GM23338 (cell line): ENCODE data around the gene AQP12B. TPM values are rescaled to one million over a fixed set of nuclear protein-coding genes. Genes with fewer than 3 reads are reported as not detected.
A peak's percentile ranks its signal among the peaks of the same experiment; 100 is the strongest.
"Not testable (repeated sequence)": the region's sequence is repeated elsewhere in the genome, so short reads cannot be mapped to it uniquely, and the experiment has no call there.

ENCODE experiments used
- ATAC-seq: fragments of 200-7000 bp; cut with Tn5 transposase; 3 replicates; pipeline ENCODE4 v1.9.1; 2020
- DNase-seq: peaks from one replicate; pipeline ENCODE4 v3.0.0-alpha.2; 2015; ENCODE audit warnings: low spot score
- H2AFZ ChIP-seq: fragments of 200-600 bp; sonication (generic); 2 replicates; pipeline ENCODE4 v1.8.0; 2016; ENCODE audit warnings: antibody characterized with exemption, mild to moderate bottlenecking, moderate library complexity
- H3F3A ChIP-seq: fragments of 200-600 bp; sonication (generic); replicated peaks from 2 replicates; pipeline ENCODE4 v1.8.0; 2017; ENCODE audit warnings: antibody characterized with exemption, mixed run types, low read depth
- H3K27ac ChIP-seq: fragments of 200-600 bp; sonication (generic); 2 replicates; pipeline ENCODE4 v1.6.1; 2016; ENCODE audit warnings: low read depth
- H3K27me3 ChIP-seq: fragments of 200-600 bp; sonication (generic); 2 replicates; pipeline ENCODE4 v1.8.0; 2016; ENCODE audit warnings: mild to moderate bottlenecking, mixed run types, moderate library complexity; ENCODE audit not compliant: insufficient read depth
- H3K36me3 ChIP-seq: fragments of 200-600 bp; sonication (generic); 2 replicates; pipeline ENCODE4 v1.8.0; 2016; ENCODE audit warnings: mild to moderate bottlenecking; ENCODE audit not compliant: insufficient read depth
- H3K4me1 ChIP-seq: fragments of 200-600 bp; sonication (generic); 2 replicates; pipeline ENCODE4 v1.8.0; 2016; ENCODE audit warnings: mild to moderate bottlenecking, moderate library complexity; ENCODE audit not compliant: insufficient read depth
- H3K4me2 ChIP-seq: fragments of 200-600 bp; sonication (generic); 2 replicates; pipeline ENCODE4 v1.7.1; 2017; ENCODE audit warnings: mixed run types
- H3K4me3 ChIP-seq: fragments of 200-600 bp; sonication (generic); 2 replicates; pipeline ENCODE4 v1.6.1; 2016; ENCODE audit warnings: mixed run types
- H3K79me2 ChIP-seq: fragments of 200-600 bp; sonication (generic); replicated peaks from 2 replicates; pipeline ENCODE4 v1.8.0; 2017; ENCODE audit warnings: mild to moderate bottlenecking; ENCODE audit not compliant: insufficient read depth
- H3K9me2 ChIP-seq: fragments of 200-600 bp; sonication (generic); 2 replicates; pipeline ENCODE4 v1.8.0; 2017; ENCODE audit not compliant: insufficient read depth
- H4K20me1 ChIP-seq: fragments of 200-600 bp; sonication (generic); replicated peaks from 2 replicates; pipeline ENCODE4 v1.8.0; 2017; ENCODE audit warnings: mild to moderate bottlenecking; ENCODE audit not compliant: insufficient read depth
- H3K27ac Mint-ChIP-seq: 2 replicates; pipeline ENCODE4 v1.8.0; 2020; ENCODE audit warnings: inconsistent platforms, mild to moderate bottlenecking, moderate library complexity, mixed read lengths
- H3K27me3 Mint-ChIP-seq: 3 replicates; pipeline ENCODE4 v1.8.0; 2022; ENCODE audit warnings: low read depth, mild to moderate bottlenecking, moderate library complexity, mixed read lengths, inconsistent platforms; ENCODE audit not compliant: insufficient read depth, poor library complexity
- H3K36me3 Mint-ChIP-seq: 3 replicates; pipeline ENCODE4 v1.8.0; 2021; ENCODE audit warnings: low read depth, mild to moderate bottlenecking, inconsistent platforms, moderate library complexity, mixed read lengths
- H3K4me1 Mint-ChIP-seq: 3 replicates; pipeline ENCODE4 v1.8.0; 2020; ENCODE audit warnings: mild to moderate bottlenecking, inconsistent platforms, mixed read lengths
- H3K4me3 Mint-ChIP-seq: 3 replicates; pipeline ENCODE4 v1.8.0; 2021; ENCODE audit warnings: moderate library complexity, mild to moderate bottlenecking, inconsistent platforms, mixed read lengths
- H3K9me3 Mint-ChIP-seq: 3 replicates; pipeline ENCODE4 v1.8.0; 2020; ENCODE audit warnings: moderate library complexity, mild to moderate bottlenecking, inconsistent platforms, mixed read lengths
- polyA plus RNA-seq: library from polyadenylated mRNA; unstranded; fragments of >200 nt; fragmentation: Nextera tagmentation; extraction: Ambion mirVana; gene quantifications from 2 replicates; pipeline ENCODE4 v1.2.1, GENCODE V29; 2016
- total RNA-seq: library from RNA; depleted of rRNA; stranded (reverse); fragments of >200 nt; shearing (Covaris generic); gene quantifications from 2 replicates; pipeline ENCODE4 v1.2.3, GENCODE V29; 2014
- TF ChIP-seq, protein P1 (sequence below): IDR thresholded peaks from one replicate; pipeline ENCODE4 v1.6.1; 2018; ENCODE audit warnings: antibody characterized with exemption; ENCODE audit not compliant: unreplicated experiment

Gene AQP12B
- total and polyA plus RNA-seq, 2 experiments from 2014 or later: not detected

DNA sequence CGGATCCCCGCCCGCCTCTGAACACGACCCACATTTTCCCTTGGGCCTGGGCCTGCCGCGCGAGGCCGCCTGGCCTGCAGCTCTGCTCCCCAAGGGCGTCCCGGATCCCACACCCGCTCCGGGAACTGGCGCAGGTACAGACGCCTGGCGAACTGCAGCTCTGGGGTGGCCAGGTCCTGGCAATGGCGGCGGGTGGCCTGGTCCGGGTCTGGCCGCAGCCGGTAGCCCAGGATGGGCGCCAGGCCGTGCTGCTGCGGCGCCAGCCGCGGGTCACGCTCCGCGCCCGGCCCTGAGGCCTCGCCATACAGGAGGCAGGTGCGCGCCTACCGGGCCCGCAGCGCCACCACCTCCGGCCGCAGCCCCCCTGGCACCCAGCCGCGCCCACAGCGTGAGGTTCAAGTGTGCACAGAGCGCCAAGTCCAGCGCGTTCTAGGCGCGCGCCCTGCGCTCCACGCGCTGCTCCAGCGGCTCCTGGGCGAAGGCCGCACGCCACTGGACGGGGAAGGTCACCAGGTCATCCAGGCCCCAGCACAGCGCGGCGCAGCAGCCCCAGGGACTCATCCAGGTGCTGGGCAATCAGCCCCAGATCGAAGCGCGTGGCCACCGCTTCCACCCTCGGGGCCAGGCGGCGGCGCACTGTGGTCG lies 18.5 kb upstream of the AQP12B start (continued):
- TF ChIP-seq, protein P1, sequence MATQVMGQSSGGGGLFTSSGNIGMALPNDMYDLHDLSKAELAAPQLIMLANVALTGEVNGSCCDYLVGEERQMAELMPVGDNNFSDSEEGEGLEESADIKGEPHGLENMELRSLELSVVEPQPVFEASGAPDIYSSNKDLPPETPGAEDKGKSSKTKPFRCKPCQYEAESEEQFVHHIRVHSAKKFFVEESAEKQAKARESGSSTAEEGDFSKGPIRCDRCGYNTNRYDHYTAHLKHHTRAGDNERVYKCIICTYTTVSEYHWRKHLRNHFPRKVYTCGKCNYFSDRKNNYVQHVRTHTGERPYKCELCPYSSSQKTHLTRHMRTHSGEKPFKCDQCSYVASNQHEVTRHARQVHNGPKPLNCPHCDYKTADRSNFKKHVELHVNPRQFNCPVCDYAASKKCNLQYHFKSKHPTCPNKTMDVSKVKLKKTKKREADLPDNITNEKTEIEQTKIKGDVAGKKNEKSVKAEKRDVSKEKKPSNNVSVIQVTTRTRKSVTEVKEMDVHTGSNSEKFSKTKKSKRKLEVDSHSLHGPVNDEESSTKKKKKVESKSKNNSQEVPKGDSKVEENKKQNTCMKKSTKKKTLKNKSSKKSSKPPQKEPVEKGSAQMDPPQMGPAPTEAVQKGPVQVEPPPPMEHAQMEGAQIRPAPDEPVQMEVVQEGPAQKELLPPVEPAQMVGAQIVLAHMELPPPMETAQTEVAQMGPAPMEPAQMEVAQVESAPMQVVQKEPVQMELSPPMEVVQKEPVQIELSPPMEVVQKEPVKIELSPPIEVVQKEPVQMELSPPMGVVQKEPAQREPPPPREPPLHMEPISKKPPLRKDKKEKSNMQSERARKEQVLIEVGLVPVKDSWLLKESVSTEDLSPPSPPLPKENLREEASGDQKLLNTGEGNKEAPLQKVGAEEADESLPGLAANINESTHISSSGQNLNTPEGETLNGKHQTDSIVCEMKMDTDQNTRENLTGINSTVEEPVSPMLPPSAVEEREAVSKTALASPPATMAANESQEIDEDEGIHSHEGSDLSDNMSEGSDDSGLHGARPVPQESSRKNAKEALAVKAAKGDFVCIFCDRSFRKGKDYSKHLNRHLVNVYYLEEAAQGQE: no peak

DNA sequence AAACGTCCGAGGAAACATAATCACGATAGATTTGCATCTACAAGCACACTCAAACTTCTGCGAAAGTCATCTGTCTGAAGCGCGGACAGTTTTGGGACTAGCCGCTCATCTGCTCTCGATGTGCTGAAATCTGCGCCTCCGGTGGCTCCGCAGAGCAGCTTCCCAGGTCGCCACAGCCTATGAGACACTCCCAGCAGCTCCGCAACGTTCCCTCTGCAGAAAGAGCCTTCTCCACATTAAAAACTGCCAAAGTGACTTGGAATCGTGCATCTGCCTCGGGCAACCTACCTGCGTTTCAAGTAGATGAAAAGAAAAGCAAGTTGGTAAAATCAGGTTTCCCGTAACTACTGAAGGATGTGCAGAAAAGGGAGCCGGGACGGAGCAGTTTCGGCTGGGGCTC lies 17.9 kb upstream of the AQP12B start:
- H2AFZ ChIP-seq, H3K36me3 Mint-ChIP-seq, H3K79me2 ChIP-seq, H3K27me3 ChIP-seq, H3K4me2 ChIP-seq, H3K27ac Mint-ChIP-seq, H3K4me3 ChIP-seq, H4K20me1 ChIP-seq, H3K4me3 Mint-ChIP-seq, H3K9me2 ChIP-seq, H3K4me1 ChIP-seq, H3K9me3 Mint-ChIP-seq, H3K27ac ChIP-seq, ATAC-seq, H3K36me3 ChIP-seq, H3F3A ChIP-seq, H3K4me1 Mint-ChIP-seq, H3K27me3 Mint-ChIP-seq, DNase-seq: not testable (repeated sequence)

DNA sequence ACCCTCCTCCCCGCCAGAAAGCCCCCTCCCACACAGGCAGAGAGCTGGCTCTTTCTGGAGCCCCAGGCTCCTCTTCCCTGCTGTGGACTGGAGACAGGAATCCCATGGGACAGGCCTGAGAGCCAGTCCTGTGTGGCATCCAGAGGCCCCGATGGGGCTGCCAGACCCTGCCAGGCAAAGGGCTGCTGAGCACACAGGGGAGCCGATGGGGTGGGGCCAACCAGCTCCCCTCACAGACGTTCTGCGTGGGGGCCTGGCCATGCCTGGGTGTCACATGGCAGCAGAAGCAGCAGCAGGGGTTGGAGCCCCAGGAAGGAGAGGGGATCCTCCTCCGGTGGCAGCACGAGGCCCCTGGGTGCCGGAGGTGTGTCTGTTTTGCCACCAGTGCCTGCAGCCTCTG lies 17.1 kb upstream of the AQP12B start:
- not testable (repeated sequence) for H3K4me3 Mint-ChIP-seq, DNase-seq, H3K27ac Mint-ChIP-seq, H3K4me3 ChIP-seq, H3K9me2 ChIP-seq, H3K4me2 ChIP-seq, H3K4me1 ChIP-seq, ATAC-seq, H3K27me3 ChIP-seq, H3K27me3 Mint-ChIP-seq, H2AFZ ChIP-seq, H3K27ac ChIP-seq, H3F3A ChIP-seq, H4K20me1 ChIP-seq, H3K36me3 Mint-ChIP-seq, H3K4me1 Mint-ChIP-seq, H3K9me3 Mint-ChIP-seq, H3K36me3 ChIP-seq, H3K79me2 ChIP-seq

DNA sequence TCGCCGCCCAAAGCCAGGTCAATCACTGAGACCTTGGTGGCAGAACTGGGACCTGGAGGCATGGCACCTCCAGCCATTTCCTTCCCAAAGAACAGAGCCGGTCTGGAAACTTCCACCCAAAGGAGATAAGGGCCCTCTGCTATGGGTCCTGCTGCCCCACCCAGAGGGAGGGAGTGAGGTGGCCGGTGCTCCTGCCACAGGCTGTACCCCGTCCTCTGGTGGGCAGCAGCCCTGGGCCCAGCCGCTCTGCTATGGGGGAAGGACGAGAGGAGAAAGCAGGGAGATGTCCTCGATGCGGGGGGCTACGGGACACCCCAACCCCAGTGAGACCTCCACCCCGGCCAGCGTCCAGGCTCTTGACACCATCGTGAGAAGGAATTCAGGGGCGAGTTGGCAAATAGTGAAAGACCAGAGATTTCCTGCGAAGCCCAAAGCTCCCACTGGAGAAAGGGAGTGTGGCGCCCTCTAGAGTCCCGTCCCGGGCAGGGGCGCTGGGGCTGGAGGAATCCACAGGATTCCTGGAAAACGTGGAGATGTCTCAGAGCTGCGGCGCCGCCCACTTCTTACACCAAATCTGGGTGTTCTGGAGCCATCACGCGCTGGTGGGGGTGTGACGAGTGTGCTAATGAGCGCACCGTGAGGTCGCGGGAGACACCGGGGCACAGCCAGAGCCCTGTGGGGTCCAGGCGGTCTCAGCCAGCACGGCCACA lies 16.3 kb upstream of the AQP12B start:
- peak; percentile 60 for ATAC-seq
- not testable (repeated sequence) for H3K79me2 ChIP-seq, H3K27me3 ChIP-seq, H3K4me3 Mint-ChIP-seq, H3K27me3 Mint-ChIP-seq, H3K4me1 ChIP-seq, H3K27ac ChIP-seq, H2AFZ ChIP-seq, H3K9me3 Mint-ChIP-seq, H3K36me3 ChIP-seq, H3F3A ChIP-seq, H3K4me2 ChIP-seq, H3K36me3 Mint-ChIP-seq, H3K4me1 Mint-ChIP-seq, DNase-seq, H4K20me1 ChIP-seq, H3K4me3 ChIP-seq, H3K9me2 ChIP-seq, H3K27ac Mint-ChIP-seq

DNA sequence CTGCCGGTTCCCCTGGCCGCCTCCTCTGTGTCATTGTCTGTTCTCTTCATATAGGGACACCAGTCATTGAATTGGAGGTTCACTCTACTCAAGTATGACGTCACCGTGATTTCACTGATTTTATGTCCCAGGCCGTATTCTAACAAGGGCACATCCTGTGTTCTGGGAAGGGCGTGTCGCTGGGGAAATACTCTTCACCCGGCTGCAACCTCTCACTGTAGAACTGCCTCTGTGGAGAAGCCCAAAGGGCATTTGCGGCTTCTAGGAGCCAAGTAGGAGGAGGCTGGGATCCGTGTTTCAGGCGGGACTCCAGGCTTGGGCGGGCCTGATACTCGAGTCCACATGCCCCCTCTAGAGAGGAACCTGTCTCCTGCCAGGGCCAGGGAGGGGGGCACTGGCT lies 13.8 kb upstream of the AQP12B start:
- not testable (repeated sequence) for H3K4me3 Mint-ChIP-seq, H3K4me1 Mint-ChIP-seq, H3F3A ChIP-seq, H3K27ac Mint-ChIP-seq, H3K4me1 ChIP-seq, H3K9me2 ChIP-seq, H3K36me3 Mint-ChIP-seq, DNase-seq, H3K27ac ChIP-seq, H3K27me3 Mint-ChIP-seq, H3K27me3 ChIP-seq, H3K4me3 ChIP-seq, H3K4me2 ChIP-seq, H4K20me1 ChIP-seq, H3K36me3 ChIP-seq, H3K9me3 Mint-ChIP-seq, H2AFZ ChIP-seq, H3K79me2 ChIP-seq, ATAC-seq

DNA sequence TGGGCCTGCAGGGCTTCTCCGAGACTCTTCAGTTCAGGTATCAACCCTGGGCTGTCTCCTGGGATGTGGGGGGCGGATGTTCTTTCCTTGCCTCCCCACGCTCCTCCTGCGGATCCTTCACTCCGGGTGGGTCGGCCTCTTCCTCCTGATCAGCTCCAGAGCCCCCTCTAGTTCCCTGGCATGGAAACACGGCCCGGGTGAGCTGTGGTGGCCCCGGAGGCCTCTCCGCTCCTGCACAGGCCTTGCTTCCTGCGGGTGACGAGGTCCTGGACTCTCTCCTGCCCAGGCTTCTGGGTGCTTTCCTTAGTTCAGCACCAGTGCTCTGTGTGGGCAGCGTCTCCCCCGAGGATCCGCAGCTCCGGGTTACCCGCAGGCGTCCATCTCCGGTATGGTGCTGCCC lies 12.9 kb upstream of the AQP12B start:
- not testable (repeated sequence) for H4K20me1 ChIP-seq, H3K4me1 Mint-ChIP-seq, H3K36me3 Mint-ChIP-seq, H3F3A ChIP-seq, H3K79me2 ChIP-seq, H3K4me3 Mint-ChIP-seq, DNase-seq, H3K27ac ChIP-seq, H3K4me3 ChIP-seq, H2AFZ ChIP-seq, H3K9me3 Mint-ChIP-seq, H3K27me3 Mint-ChIP-seq, H3K4me2 ChIP-seq, H3K27ac Mint-ChIP-seq, H3K9me2 ChIP-seq, H3K36me3 ChIP-seq, H3K4me1 ChIP-seq, H3K27me3 ChIP-seq
- peak; percentile 67 for ATAC-seq
